Measurements from ENCODE around the gene TP53BP1.
"Not testable (repeated sequence)": the region's sequence is repeated elsewhere in the genome, so short reads cannot be mapped to it uniquely, and the experiment has no call there.

The TP53BP1 gene

DNA sequence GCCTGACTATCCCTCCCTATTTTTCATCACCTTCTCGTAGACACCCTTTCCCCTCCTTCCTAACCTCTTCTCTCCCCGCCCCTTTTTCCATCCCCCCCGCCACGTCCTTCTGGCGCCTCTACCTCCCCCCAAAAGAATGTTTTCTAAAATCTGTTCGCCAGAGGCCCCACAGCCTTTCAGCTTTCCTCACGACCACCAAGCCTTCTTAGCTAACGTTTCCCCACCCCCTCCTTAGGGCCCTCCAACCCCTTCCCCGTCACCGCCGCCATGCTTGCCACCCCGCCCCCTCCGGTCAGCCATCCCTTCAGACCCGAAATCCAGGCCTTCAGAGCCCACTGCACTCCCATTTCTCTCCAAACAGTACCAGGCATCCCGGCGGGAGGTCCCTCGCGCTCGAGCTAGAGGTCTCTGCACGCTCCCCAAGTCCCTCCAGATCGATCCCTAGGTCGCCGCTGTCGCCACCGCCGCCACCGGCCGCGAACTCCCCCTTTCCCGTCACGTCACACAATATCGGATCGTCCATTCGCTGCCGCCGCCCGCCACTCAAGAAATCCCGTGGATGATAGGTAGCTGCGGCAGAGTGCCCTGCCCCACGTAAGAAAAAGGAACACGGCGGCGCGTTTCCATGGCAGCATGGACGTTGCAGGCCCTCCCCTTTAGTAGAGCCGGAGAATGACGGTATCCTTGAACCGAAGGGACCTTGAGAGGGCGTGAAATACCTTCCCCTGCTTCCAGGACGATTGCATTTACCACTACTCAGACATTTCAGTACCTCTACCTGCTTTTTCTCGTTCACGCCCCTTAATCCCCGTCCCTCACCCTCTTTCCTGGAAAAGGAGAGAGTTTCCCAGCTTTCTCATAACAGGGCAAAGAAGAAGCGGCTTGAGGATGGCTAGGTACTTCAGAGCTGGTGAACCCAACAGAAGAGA lies at the start of gene TP53BP1:
Gene TP53BP1, minus strand, starts transcription at position 484 of the 929 bp plus-strand sequence. Its CDS starts 113 bp downstream, at position 371.
- peak; percentile 85 to 88 for DNase-seq (ENCODE audit: low read depth in 2 of 2)

GRCh38 chr15:43541785-43542184 lies 48.8 kb upstream of the TP53BP1 start:
- no peak for DNase-seq (ENCODE audit: low read depth in 2 of 2)

- DNase-seq (ENCODE audit: low read depth in 2 of 2) = no peak
Measured at GRCh38 chr15:43538091-43538490, 45.1 kb upstream of the TP53BP1 start.

DNA sequence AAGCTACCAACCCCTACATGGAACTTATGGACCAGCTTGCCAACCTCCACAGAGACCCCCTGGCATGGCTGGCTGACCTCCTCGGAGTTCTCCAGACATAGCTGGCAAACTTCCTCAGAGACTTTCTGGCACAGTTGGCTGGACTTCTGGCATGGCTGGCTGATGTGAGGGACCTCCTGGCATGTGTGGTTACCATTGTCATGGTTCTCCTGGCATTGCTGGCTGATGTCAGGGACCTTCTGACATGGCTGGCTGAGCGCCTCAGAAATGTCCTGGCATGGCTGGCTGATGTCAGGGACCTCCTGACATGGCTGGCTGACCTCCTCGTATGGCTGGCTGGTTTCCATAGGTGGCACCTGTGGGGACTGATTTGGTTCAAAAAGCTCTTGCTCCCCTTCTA lies 41.9 kb upstream of the TP53BP1 start:
- no peak for DNase-seq (ENCODE audit: low read depth in 2 of 2)

DNA sequence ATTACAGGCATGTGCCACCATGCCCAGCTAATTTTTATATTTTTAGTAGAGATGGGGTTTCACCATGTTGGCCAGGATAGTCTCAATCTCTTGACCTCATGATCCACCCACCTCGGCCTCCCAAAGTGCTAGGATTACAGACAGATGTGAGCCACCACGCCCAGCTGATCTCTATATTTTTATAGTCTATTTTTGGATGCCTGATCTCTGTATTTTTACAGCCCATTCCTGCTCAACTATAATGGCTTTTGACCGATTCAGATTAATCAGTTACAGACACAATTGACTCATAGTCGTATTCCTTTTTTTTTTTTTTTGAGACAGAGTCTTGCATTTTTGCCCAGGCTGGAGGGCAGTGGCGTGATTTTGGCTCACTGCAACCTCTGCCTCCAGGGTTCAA lies 39.9 kb upstream of the TP53BP1 start:
- DNase-seq (ENCODE audit: low read depth in 2 of 2) = not testable (repeated sequence)

- DNase-seq (ENCODE audit: low read depth in 2 of 2) = no peak
Measured at GRCh38 chr15:43531018-43531670, 38.2 kb upstream of the TP53BP1 start.

DNA sequence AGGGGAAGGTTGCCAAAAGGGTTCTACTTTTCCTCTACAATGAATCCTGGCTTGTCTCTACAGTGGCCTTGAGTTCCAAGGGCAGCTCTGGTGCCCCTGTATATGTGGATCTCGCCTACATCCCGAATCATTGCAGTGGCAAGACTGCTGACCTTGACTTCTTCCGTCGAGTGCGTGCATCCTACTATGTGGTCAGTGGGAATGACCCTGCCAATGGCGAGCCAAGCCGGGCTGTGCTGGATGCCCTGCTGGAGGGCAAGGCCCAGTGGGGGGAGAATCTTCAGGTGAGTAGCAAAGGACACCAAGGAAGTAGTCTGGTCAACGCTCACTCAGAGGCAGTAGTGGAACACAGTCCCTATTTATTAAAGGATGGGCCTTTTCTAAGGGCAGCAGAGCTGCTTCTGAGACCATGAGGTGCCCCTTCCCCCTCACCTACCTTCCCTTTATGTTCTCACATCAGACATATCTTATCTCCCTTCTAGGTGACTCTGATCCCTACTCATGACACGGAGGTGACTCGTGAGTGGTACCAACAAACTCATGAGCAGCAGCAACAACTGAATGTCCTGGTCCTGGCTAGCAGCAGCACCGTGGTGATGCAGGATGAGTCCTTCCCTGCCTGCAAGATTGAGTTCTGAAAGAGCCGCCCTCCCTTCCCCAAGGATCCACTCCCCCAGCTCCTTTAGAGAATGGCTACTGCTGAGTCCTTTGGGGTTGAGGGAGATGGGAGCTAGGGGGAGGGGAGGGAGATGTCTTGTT lies 36.8 kb upstream of the TP53BP1 start:
- DNase-seq (ENCODE audit: low read depth in 2 of 2) = no peak

DNA sequence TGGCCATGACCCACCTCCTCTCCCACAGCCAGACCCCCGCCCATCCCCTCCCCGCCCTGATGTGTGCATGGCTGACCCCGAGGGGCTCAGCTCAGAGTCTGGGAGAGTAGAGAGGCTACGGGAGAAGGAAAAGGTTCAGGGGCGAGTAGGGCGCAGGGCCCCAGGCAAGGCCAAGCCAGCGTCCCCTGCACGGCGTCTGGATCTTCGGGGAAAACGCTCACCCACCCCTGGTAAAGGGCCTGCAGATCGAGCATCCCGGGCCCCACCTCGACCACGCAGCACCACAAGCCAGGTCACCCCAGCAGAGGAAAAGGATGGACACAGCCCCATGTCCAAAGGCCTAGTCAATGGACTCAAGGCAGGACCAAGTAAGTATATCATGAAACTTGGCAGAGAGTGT lies 36.2 kb upstream of the TP53BP1 start:
- no peak for DNase-seq (ENCODE audit: low read depth in 2 of 2)

DNA sequence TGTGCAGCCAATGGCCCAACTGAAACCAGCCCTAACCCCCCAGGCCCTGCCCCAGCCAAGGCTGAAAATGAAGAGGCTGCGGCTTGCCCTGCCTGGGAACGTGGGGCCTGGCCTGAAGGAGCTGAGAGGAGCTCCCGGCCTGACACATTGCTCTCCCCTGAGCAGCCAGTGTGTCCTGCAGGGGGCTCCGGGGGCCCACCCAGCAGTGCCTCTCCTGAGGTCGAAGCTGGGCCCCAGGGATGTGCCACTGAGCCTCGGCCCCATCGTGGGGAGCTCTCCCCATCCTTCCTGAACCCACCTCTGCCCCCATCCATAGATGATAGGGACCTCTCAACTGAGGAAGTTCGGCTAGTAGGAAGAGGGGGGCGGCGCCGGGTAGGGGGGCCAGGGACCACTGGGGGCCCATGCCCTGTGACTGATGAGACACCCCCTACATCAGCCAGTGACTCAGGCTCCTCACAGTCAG lies 35.6 kb upstream of the TP53BP1 start:
- DNase-seq (ENCODE audit: low read depth in 2 of 2) = no peak

DNA sequence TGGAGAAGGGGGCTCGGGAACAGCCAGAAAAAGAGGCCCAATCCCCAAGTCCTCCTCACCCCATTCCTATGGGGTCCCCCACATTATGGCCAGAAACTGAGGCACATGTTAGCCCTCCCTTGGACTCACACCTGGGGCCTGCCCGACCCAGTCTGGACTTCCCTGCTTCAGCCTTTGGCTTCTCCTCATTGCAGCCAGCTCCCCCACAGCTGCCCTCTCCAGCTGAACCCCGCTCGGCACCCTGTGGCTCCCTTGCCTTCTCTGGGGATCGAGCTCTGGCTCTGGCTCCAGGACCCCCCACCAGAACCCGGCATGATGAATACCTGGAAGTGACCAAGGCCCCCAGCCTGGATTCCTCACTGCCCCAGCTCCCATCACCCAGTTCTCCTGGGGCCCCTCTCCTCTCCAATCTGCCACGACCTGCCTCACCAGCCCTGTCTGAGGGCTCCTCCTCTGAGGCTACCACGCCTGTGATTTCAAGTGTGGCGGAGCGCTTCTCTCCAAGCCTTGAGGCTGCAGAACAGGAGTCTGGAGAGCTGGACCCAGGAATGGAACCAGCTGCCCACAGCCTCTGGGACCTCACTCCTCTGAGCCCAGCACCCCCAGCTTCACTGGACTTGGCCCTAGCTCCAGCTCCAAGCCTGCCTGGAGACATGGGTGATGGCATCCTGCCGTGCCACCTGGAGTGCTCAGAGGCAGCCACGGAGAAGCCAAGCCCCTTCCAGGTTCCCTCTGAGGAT lies 35.0 kb upstream of the TP53BP1 start:
- DNase-seq (ENCODE audit: low read depth in 2 of 2) = no peak

DNA sequence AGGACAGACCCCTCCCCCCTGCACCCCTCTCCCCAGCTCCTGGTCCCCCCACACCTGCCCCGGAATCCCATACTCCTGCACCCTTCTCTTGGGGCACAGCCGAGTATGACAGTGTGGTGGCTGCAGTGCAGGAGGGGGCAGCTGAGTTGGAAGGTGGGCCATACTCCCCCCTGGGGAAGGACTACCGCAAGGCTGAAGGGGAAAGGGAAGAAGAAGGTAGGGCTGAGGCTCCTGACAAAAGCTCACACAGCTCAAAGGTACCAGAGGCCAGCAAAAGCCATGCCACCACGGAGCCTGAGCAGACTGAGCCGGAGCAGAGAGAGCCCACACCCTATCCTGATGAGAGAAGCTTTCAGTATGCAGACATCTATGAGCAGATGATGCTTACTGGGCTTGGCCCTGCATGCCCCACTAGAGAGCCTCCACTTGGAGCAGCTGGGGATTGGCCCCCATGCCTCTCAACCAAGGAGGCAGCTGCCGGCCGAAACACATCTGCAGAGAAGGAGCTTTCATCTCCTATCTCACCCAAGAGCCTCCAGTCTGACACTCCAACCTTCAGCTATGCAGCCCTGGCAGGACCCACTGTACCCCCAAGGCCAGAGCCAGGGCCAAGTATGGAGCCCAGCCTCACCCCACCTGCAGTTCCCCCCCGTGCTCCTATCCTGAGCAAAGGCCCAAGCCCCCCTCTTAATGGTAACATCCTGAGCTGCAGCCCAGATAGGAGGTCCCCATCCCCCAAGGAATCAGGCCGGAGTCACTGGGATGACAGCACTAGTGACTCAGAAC lies 34.3 kb upstream of the TP53BP1 start:
- no peak for DNase-seq (ENCODE audit: low read depth in 2 of 2)

DNA sequence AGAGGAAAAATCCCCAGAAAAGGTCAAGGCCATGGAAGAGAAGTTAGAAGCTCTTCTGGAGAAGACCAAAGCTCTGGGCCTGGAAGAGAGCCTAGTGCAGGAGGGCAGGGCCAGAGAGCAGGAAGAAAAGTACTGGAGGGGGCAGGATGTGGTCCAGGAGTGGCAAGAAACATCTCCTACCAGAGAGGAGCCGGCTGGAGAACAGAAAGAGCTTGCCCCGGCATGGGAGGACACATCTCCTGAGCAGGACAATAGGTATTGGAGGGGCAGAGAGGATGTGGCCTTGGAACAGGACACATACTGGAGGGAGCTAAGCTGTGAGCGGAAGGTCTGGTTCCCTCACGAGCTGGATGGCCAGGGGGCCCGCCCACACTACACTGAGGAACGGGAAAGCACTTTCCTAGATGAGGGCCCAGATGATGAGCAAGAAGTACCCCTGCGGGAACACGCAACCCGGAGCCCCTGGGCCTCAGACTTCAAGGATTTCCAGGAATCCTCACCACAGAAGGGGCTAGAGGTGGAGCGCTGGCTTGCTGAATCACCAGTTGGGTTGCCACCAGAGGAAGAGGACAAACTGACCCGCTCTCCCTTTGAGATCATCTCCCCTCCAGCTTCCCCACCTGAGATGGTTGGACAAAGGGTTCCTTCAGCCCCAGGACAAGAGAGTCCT lies 33.4 kb upstream of the TP53BP1 start:
- DNase-seq (ENCODE audit: low read depth in 2 of 2) = no peak

DNA sequence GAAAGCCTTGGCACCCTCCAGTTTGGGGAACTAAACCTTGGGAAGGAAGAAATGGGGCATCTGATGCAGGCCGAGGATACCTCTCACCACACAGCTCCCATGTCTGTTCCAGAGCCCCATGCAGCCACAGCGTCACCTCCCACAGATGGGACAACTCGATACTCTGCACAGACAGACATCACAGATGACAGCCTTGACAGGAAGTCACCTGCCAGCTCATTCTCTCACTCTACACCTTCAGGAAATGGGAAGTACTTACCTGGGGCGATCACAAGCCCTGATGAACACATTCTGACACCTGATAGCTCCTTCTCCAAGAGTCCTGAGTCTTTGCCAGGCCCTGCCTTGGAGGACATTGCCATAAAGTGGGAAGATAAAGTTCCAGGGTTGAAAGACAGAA lies 32.2 kb upstream of the TP53BP1 start:
- DNase-seq (ENCODE audit: low read depth in 2 of 2) = no peak

DNA sequence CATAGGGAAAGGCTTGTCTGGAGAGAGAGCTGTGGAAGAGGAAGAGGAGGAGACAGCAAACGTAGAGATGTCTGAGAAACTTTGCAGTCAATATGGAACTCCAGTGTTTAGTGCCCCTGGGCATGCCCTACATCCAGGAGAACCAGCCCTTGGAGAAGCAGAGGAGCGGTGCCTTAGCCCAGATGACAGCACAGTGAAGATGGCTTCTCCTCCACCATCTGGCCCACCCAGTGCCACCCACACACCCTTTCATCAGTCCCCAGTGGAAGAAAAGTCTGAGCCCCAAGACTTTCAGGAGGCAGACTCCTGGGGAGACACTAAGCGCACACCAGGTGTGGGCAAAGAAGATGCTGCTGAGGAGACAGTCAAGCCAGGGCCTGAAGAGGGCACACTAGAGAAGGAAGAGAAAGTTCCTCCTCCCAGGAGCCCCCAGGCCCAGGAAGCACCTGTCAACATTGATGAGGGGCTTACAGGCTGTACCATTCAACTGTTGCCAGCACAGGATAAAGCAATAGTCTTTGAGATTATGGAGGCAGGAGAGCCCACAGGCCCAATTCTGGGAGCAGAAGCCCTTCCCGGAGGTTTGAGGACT lies 31.4 kb upstream of the TP53BP1 start:
- DNase-seq (ENCODE audit: low read depth in 2 of 2) = no peak

DNA sequence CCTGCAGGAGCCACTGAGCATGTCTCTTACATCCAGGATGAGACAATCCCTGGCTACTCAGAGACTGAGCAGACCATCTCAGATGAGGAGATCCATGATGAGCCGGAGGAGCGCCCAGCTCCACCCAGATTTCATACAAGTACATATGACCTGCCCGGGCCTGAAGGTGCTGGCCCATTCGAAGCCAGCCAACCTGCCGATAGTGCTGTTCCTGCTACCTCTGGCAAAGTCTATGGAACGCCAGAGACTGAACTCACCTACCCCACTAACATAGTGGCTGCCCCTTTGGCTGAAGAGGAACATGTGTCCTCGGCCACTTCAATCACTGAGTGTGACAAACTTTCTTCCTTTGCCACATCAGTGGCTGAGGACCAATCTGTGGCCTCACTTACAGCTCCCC lies 30.7 kb upstream of the TP53BP1 start:
- no peak for DNase-seq (ENCODE audit: low read depth in 2 of 2)

DNA sequence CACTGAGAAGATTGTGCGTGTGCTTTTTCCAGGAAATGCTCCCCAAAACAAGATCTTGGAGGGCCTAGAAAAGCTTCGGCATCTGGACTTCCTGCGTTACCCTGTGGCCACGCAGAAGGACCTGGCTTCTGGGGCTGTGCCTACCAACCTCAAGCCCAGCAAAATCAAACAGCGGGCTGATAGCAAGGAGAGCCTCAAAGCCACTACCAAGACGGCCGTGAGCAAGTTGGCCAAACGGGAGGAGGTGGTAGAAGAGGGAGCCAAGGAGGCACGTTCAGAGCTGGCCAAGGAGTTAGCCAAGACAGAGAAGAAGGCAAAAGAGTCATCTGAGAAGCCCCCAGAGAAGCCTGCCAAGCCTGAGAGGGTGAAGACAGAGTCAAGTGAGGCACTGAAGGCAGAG lies 29.3 kb upstream of the TP53BP1 start:
- DNase-seq (ENCODE audit: low read depth in 2 of 2) = no peak

DNA sequence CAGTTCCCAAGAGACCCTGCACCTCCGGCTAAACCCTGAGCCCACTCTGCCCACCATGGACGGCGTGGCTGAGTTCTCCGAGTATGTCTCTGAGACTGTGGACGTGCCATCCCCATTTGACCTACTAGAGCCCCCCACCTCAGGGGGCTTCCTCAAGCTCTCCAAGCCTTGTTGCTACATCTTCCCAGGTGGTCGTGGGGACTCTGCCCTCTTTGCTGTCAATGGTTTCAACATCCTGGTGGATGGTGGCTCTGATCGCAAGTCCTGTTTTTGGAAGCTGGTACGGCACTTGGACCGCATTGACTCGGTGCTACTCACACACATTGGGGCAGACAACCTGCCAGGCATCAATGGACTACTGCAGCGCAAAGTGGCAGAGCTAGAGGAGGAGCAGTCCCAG lies 28.5 kb upstream of the TP53BP1 start:
- no peak for DNase-seq (ENCODE audit: low read depth in 2 of 2)

- DNase-seq (ENCODE audit: low read depth in 2 of 2) = no peak
Measured at GRCh38 chr15:43520138-43520537, 27.2 kb upstream of the TP53BP1 start.

DNA sequence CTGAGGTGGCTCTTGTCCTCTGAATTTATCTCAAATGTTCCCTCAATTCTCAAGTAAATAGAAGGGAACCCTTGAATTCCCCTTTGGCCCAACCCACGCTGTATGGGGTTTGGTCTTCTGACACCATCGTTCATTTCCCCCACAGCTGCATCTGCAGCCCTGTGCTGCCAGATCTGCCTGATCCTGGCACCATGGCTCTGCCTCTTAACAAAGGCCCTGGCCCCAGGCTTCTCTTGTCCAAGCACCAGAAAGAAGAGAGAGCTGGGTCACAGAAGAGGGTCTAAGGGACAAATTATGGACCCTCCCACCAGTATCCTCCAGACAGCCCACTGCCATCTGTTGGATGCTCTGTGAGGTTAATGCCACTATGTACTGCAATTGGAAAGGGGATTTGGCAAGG lies 26.2 kb upstream of the TP53BP1 start:
- no peak for DNase-seq (ENCODE audit: low read depth in 2 of 2)

Measured in fibroblast of skin of left quadriceps (primary cell).